NCI-H2196 (cell line): Measurements from ENCODE around the gene LOXL3.
"Not testable (repeated sequence)": the region's sequence is repeated elsewhere in the genome, so short reads cannot be mapped to it uniquely, and the experiment has no call there.

Experiments used
- DNase-seq: peaks from one replicate; lab custom pipeline; 2025; ENCODE audit not compliant: unreplicated experiment; lab: John Stamatoyannopoulos, UW

LOXL3 gene

DNA sequence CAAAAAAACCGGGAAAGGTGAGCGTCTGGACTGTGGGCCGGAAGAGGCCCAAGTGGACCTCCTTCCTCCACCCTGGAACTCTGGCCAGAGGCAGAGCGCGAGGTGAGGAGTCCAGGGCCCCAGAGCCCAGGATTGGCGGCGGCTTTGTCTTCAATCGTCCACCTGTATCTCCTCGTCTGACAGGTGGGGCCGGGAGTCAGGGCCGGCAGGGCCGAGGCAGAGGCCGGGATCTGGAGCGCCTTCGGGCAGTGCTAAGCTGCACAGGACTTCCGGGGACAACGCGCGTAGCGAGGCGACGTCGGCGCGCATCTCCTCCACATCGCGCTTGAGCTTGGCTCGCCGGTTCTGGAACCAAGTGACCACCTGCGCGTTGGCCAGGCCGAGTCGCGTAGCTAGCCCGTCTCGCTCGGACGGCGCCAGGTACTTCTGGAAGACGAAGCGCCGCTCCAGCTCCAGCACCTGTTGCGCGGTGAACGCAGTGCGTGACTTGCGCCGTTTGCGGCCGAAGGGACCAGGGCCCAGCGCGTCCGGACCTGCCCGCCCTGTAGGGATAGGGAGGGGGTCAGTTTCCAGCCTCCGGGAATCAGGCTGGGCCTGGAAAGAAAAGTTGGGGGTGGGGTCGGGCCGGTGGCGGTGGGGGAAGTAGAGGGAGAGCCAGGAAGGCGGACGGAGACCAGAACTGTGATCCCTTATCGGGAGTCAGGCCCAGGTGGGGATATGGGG, 55.8 kb downstream of the LOXL3 start:
- no peak for DNase-seq

DNA sequence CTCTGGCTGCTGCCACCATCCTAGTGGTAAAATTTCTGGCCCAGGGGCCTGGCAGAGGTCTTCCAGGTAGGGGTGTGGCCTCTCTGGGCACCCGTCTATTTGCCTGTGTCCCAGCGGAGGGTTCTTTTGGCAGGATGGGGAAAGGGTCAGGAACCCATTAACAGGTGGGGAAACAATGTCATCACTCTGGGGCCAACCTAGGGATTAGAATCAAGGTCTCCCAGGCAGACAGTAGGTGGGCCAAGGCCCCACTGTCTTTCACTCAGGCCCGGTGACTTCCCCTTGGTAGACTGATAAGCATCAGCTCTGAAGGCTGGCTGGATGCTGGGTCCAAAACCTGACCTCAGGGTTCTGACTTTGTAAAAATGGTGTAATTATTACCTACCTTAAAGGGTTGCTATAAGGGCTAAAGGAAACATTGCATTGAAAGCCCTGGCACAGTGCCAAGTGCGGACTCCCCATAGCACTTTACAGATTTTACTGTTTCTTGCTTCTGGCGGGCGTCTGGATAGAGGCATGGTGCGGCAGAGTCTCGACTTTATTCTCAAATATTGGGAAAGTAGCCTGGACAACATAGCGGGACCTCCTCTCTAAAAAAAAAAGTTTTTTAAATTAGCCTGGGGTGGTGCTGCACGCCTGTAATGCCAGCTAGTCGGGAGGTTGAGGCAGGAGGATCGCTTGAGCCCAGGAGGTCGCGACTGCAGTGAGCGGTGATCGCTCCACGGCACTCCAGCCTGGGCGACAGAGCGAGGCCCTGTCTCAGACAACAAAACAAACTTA, 56.6 kb downstream of the LOXL3 start:
- DNase-seq, result no peak

DNA sequence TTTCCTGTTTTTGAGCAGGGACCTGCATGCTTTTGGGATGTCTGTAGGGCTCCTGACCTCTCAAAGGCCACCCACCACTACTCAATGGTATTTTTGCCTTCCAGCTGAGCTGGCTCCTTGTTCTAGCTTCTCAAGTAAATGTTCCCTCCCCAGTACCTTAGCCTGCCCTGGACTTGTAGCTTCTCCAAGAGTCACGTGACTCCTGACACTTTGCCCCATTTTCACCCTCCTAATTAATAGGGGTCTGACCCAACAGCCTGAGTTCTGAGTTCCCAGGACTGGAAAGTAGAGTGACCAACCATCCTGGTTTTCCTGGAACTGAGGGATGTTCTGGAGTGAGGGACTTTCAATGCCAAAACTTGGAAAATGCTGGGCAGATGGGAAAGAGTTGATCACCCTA, 58.3 kb downstream of the LOXL3 start:
- no peak for DNase-seq

DNA sequence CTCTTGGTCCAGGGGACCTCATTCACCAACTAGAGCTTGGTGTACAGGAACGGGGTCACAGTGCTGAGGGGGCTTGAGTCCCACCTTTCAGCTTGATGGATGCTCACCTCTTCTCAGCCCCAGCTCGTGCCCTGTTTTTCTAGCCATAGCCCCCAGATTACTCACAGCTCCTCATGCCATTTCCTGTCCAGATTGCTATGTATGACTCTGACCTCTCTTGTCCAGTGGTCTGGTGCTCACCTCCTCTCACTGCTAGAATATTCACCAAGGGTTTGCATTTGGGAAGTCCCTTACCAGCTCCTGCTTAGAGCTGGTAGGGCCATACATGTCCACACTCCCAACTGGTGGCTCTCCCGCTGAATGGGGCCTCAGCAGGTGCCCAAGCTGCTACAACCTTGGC, 60.2 kb downstream of the LOXL3 start:
- DNase-seq, result no peak

DNA sequence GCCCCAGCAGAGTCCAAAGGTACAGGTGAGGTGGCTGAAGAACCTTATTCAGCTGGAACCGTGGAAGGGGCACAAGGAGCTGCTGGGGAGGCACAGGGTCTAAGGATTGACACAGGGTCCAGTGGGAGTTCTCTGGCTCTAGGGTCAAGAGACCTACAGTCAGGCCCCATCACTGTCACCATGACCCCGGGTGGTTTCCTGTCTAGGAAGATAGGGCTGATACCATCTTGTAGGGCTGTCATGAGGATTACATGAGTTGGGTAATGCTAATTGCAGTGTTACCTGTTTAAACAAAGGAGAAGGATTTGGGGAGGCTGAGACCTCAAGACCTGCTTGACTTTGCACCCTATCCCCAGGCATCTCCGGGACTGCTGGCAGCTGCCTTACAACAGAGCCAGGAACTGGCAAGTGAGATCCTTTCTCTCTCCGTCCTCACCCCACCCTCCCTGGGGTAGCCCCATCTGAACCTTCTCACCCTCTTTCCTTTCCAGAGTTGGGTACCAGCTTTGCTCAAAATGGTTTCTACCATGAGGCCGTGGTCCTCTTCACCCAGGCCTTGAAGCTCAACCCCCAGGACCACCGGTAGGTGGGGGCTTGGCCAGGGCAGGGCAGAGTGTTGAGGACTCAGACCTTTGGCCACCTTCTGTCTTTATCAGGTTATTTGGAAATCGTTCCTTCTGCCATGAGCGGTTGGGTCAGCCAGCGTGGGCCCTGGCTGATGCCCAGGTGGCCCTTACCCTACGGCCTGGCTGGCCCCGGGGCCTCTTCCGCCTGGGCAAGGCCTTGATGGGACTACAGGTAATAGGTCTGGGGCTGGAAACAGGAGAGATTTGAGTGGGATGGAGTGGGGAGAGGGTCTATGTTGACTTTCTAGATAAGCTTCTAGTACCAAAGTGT, 61.8 kb downstream of the LOXL3 start:
- no peak for DNase-seq

DNA sequence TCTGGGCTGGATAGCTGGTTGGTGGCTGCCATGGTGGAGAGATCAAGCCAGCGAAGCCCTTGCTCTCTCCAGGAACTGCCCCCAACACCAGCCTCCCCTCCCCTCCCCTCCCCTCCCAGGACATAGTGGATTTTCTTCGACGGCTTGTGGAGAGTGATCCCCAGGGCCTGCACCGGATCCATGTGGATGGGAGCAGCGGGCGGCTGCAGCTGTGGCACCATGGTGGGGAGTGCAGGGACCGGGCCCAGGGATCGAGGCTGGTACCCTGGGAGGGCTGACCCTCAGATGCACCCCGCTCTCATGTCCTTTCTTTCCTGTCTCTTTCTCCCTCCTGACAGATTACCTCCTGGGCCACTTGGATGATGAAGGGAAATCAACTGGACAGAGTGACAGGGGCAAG, 63.8 kb downstream of the LOXL3 start:
- DNase-seq, result no peak

DNA sequence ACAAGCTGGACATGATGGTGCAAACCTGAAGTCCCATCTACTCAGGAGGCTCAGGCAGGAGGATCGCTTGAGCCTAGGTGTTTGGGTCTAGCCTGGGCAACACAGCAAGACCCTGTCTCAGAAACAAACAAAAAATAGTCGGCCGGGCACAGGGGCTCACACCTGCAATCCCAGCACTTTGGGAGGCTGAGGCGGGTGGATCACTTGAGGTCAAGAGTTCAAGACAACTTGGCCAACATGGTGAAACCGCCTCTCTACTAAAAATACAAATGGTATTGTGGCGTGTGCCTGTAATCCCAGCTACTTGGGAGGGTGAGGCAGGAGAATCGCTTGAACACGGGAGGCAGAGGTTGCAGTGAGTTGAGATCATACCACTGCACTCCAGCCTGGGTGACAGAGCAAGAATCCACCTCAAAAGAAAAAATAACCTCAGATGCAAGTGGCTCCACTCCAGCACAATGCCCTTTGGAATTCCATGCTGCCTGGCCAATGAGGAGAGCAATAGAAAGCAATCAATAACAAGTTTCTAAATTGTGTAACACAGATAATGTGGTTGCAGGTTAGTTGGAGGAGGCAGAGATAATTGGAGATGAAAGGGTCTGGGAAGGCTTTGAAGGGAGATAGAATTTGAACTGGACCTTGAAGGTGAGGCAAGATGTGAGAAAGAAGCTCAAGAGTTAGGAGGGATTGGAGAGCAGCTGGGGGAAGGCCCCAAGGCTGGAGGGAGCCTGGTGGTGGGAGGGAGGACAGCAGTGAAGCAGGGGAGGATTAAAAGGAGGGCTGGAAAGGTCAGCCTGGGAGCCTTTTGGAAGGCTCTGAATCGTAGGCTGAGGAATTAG, 64.9 kb downstream of the LOXL3 start:
- DNase-seq, result no peak

DNA sequence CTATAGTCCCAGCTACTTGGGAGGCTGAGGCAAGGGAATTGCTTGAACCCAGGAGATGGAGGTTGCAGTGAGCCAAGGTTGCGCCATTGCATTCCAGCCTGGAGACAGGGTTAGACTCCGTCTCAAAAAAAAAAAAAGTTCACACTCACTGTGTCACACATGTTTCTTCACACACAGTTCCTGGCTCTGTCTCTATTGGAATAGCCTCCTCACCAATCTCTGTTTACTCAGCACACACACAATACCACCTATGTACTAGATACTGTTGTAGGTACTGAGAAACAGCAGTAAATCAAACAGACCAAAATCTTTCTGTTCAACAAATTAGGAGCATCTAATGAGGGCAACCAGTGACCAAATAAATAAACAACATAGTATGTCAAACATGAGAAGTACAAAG, 67.6 kb downstream of the LOXL3 start:
- DNase-seq, result no peak

DNA sequence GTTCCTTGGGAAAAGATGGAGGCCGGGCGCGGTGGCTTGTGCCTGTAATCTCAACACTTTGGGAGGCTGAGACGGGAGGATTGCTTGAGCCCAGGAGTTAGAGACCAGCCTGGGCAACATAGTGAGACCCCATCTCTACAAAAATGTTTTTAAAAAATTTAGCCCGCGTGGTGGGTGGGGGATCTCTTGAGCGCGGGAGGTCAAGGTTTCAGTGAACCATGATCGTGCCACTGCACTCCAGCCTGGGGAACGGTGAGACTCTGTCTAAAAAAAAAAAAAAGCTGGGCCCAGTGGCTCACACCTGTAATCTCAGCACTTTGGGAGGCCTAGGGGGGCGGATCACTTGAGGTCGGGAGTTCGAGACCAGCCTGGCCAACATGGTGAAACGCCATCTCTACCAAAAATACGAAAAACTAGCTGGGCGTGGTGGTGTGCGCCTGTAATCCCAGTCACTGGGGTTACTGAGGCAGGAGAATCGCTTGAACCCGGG, 70.0 kb downstream of the LOXL3 start:
- not testable (repeated sequence) for DNase-seq

DNA sequence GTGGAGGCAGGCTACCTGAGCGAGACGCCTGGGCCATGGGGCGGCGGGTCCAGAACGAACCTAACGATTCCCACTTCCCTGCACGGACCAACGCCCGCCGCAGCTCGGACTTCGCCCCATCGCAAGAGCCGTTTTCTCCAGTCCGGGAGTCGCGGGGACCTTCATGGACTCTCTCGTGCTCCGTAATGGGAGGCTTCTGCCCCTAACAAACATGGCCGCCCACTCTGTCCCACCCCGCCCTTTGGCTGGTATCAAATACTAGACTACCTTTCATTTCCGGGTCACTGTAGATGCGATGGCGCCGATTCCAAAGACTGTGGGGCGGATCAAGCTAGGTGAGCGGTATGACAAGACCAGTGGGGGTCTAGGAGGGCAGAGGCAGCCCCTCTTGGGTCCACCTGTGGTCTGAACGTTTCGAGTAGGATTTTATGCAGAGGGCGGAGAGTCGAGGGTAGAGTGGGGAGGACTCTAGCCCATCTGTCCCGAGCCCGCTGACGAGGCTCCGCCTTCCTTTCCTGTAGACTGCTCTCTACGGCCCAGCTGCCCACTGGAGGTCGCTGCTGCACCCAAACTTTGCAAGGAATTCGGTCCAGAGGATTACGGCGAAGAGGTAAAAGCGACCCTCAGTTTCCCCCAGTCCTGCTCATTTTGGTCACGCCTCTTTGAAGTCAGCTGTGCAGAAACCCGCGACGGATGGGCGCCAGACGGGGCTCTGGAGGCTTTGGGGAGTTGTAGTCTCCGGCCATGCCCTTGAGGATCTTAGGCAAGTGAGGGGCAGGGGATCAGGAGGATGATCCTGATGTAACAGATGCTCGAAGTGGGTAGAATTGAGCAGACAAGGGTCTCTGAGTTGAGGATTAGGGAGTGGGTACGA, 70.7 kb downstream of the LOXL3 start, which contains the start of the genes CCDC142 and TTC31:
Gene CCDC142, minus strand, starts transcription at position 198 of the 874 bp plus-strand sequence. Its CDS starts 161 bp downstream, at position 37.
Gene TTC31, plus strand, starts transcription at position 281 of the 874 bp plus-strand sequence. Its CDS starts 15 bp downstream, at position 296.
- DNase-seq, result peak; percentile 77
